Measurements from ENCODE around the gene TSPAN18.

TSPAN18 gene

DNA sequence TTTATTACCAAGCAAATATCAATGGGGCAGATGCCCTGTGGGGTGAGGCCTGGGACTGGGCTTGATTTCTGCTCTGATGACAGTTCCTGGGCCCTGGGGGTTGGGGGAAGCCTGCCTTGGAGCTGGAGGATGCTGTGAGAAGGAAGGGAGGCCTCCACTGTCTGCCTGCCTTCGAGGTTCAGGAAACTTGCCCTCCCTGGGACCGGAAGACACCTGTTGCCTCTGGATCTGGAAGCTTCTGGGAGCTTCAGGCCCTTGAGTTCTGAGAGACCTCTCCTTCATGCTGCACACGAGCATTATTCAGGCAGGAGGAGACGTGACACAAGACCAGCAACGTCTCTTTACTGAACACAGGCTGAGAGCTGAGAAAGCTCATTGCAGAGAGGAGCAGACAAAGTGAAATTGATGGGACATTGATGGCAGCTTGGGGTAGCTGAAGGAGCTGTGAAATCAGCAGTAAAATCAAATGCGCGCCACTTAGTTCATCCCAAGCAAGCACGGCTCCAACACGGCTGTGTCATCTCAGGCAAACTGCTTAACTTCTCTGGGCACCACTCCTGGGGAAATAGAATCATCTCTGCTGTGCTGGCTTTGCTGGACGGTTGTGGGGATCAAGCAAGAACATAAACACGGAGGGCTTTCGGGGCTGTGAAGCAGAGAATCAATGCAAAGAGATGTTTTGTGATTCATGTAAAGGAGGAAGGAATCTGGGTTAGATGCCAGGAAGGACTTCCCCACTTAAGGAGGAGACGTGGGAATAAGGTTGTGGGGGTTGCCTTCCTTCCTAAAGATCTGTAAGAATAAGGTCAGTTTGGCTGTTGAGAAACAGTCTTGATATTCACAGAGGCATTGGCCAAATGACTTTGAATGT lies 159.4 kb downstream of the TSPAN18 start:
- no peak overlapping the region for H3K4me3 ChIP-seq (ENCODE audit: low read depth, low read length)
- TF ChIP-seq, protein P1, sequence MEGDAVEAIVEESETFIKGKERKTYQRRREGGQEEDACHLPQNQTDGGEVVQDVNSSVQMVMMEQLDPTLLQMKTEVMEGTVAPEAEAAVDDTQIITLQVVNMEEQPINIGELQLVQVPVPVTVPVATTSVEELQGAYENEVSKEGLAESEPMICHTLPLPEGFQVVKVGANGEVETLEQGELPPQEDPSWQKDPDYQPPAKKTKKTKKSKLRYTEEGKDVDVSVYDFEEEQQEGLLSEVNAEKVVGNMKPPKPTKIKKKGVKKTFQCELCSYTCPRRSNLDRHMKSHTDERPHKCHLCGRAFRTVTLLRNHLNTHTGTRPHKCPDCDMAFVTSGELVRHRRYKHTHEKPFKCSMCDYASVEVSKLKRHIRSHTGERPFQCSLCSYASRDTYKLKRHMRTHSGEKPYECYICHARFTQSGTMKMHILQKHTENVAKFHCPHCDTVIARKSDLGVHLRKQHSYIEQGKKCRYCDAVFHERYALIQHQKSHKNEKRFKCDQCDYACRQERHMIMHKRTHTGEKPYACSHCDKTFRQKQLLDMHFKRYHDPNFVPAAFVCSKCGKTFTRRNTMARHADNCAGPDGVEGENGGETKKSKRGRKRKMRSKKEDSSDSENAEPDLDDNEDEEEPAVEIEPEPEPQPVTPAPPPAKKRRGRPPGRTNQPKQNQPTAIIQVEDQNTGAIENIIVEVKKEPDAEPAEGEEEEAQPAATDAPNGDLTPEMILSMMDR (IDR thresholded peaks at IDR 0.05; ENCODE audit: borderline replicate concordance, insufficient read depth, low read depth, low read length) = no peak

DNA sequence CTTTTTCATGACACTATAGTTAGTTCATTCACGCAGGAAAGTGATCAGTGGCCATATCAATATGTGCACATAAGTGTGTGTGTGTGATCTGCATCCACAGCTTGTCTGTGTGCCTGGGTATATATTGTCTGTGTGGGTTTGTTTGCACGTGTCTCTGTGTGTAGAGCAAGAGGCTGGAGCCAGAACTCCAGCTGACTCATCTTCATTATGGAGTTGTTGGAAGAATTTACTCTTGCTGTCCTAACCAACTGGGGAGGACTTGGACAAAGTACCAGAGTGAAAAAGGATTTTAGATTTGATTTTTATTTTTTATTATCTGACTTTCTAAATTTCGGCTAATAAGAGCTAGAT lies 160.0 kb downstream of the TSPAN18 start:
- no peak overlapping the region for H3K4me3 ChIP-seq (ENCODE audit: low read depth, low read length)
- TF ChIP-seq, protein P1 (IDR thresholded peaks at IDR 0.05; ENCODE audit: borderline replicate concordance, insufficient read depth, low read depth, low read length) = no peak

DNA sequence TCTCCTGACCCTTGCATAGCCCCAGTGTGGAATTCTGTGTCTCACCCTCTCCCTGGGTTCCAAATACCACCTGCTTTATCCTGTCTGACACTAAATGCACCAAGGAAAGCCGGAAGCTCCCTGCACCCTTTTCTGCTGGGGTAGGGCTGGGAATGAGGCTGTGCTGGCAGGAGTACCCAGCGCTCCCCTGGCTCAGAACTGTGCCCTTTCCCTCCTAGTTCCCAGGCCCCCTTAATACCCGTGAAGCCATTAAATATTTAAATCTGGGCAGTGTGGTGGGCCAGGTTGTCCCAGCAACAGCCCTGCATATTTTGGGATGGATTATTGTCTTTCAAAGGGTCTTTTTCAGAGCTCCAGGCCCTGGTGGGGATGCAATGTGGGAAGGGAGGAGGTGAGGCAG lies 160.9 kb downstream of the TSPAN18 start:
- TF ChIP-seq, protein P1 (IDR thresholded peaks at IDR 0.05; ENCODE audit: borderline replicate concordance, insufficient read depth, low read depth, low read length) = no peak
- no peak overlapping the region for H3K4me3 ChIP-seq (ENCODE audit: low read depth, low read length)

DNA sequence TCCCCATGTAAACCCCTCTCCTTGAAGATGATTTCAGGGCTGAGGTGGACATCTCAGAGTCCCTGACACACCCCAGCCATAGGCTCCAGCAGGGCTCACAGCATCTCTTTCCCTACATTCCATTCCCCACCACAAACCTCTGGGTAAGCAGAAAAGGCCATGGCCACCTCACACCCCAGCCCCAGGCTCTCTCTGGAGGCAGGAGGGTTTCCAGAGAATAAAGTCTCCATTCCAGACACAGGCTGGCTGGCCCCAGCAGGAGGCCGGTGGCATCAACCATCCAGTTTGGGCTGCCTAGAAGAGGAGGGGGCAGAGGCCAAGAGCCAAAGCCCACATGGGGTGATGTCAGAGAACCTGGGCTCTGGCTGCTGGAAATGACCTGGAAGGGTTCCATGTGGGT lies 162.5 kb downstream of the TSPAN18 start:
- TF ChIP-seq, protein P1 (IDR thresholded peaks at IDR 0.05; ENCODE audit: borderline replicate concordance, insufficient read depth, low read depth, low read length) = no peak
- H3K4me3 ChIP-seq (ENCODE audit: low read depth, low read length) = no peak overlapping the region

DNA sequence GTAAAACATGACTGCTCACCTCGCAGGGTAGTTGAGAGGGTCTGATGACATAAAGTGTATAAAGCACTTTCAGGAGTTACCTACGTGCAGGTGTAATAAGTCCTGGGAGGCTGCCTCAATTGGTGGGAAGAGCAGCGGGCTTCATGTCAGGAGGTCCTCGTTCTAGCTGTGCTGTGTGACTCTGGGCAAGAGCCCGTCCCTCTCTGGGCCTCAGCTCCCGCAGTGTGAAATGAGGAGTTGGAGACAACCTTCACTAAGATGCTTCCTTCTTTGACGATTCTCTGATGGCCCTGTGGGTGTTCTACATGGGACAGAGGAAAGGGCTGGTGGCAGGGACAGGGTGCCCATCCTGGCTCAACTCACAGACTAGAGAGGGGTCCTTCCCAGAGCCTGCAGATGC lies 166.1 kb downstream of the TSPAN18 start:
- H3K4me3 ChIP-seq (ENCODE audit: low read depth, low read length) = no peak overlapping the region
- TF ChIP-seq, protein P1 (IDR thresholded peaks at IDR 0.05; ENCODE audit: borderline replicate concordance, insufficient read depth, low read depth, low read length) = no peak

DNA sequence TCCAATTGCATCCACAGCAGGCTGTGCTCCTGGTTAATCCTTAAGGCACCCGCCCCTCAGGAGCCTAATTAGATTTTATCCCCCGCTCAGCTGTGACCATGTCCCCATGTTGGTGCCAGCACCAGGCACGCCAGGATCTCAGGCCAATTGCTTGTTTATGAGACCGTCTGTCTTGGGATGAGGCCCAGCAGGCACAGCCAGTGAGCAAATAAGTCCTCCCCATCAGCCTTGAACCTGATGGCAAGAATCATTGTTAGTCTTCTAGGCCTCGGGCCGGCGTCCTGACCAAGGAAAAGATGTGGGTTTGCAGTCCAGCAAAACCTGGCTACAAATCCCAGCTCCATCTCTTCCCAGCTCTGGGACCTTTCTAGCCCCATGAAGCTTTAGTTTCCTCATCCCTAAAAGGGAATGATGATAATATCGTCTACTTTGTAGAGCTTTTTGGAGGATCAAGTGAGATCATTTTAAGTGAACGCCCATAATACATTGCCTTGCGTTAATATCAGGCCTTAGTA lies 166.6 kb downstream of the TSPAN18 start:
- TF ChIP-seq, protein P1 (IDR thresholded peaks at IDR 0.05; ENCODE audit: borderline replicate concordance, insufficient read depth, low read depth, low read length) = no peak
- no peak overlapping the region for H3K4me3 ChIP-seq (ENCODE audit: low read depth, low read length)
